ENCODE data around the gene NUP93. TPM values are rescaled to one million over a fixed set of nuclear protein-coding genes. Genes with fewer than 3 reads are reported as not detected.

The NUP93 gene
- total and polyA plus RNA-seq, 2 experiments from 2014 or later, result 139 to 187 TPM

DNA sequence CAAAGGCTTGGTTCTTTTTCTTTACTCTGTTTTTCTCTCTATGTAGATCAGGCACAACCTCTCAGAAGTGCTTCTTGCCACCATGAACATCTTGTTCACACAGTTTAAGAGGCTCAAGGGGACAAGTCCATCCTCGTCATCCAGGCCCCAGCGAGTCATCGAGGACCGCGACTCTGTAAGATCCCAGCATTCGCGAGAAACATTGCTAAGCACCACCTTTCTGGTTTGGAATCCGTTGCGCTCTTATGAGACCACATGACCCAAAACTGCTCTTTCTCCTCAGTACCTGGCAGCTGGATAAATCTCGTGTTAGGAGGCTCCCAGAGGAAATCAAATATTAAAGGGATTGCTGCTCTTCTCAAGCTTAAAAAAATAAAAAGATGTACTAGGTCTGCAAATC is 111.7 kb downstream of the NUP93 start:
- no peak for TF ChIP-seq JUNB (IDR thresholded peaks at IDR 0.05; ENCODE audit: unreplicated experiment)
- no peak for TF ChIP-seq CREB1 (CRISPR knock-in tag; IDR thresholded peaks at IDR 0.05; ENCODE audit: low read depth)
- no peak for TF ChIP-seq POLR2AphosphoS5 (IDR thresholded peaks at IDR 0.05; ENCODE audit: low read depth)
- TF ChIP-seq NANOG (IDR thresholded peaks at IDR 0.05; ENCODE audit: borderline replicate concordance), result no peak
- TF ChIP-seq, protein P1, sequence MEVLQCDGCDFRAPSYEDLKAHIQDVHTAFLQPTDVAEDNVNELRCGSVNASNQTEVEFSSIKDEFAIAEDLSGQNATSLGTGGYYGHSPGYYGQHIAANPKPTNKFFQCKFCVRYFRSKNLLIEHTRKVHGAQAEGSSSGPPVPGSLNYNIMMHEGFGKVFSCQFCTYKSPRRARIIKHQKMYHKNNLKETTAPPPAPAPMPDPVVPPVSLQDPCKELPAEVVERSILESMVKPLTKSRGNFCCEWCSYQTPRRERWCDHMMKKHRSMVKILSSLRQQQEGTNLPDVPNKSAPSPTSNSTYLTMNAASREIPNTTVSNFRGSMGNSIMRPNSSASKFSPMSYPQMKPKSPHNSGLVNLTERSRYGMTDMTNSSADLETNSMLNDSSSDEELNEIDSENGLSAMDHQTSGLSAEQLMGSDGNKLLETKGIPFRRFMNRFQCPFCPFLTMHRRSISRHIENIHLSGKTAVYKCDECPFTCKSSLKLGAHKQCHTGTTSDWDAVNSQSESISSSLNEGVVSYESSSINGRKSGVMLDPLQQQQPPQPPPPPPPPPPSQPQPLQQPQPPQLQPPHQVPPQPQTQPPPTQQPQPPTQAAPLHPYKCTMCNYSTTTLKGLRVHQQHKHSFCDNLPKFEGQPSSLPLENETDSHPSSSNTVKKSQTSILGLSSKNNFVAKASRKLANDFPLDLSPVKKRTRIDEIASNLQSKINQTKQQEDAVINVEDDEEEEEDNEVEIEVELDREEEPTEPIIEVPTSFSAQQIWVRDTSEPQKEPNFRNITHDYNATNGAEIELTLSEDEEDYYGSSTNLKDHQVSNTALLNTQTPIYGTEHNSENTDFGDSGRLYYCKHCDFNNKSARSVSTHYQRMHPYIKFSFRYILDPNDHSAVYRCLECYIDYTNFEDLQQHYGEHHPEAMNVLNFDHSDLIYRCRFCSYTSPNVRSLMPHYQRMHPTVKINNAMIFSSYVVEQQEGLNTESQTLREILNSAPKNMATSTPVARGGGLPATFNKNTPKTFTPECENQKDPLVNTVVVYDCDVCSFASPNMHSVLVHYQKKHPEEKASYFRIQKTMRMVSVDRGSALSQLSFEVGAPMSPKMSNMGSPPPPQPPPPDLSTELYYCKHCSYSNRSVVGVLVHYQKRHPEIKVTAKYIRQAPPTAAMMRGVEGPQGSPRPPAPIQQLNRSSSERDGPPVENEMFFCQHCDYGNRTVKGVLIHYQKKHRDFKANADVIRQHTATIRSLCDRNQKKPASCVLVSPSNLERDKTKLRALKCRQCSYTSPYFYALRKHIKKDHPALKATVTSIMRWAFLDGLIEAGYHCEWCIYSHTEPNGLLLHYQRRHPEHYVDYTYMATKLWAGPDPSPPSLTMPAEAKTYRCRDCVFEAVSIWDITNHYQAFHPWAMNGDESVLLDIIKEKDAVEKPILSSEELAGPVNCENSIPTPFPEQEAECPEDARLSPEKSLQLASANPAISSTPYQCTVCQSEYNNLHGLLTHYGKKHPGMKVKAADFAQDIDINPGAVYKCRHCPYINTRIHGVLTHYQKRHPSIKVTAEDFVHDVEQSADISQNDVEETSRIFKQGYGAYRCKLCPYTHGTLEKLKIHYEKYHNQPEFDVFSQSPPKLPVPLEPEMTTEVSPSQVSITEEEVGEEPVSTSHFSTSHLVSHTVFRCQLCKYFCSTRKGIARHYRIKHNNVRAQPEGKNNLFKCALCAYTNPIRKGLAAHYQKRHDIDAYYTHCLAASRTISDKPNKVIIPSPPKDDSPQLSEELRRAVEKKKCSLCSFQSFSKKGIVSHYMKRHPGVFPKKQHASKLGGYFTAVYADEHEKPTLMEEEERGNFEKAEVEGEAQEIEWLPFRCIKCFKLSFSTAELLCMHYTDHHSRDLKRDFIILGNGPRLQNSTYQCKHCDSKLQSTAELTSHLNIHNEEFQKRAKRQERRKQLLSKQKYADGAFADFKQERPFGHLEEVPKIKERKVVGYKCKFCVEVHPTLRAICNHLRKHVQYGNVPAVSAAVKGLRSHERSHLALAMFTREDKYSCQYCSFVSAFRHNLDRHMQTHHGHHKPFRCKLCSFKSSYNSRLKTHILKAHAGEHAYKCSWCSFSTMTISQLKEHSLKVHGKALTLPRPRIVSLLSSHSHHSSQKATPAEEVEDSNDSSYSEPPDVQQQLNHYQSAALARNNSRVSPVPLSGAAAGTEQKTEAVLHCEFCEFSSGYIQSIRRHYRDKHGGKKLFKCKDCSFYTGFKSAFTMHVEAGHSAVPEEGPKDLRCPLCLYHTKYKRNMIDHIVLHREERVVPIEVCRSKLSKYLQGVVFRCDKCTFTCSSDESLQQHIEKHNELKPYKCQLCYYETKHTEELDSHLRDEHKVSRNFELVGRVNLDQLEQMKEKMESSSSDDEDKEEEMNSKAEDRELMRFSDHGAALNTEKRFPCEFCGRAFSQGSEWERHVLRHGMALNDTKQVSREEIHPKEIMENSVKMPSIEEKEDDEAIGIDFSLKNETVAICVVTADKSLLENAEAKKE (CRISPR knock-in tag; IDR thresholded peaks at IDR 0.05), result no peak
- Histone ChIP-seq H3K4me2 (no peak overlapping the region), H4K20me1 (replicated peaks; ENCODE audit: insufficient read depth) (no peaks in the 10 kb centered on the region), H3K4me3 (no peak overlapping the region), H3K36me3 (ENCODE audit: insufficient read depth) (peaks cover 27% of the 10 kb centered on the region), H3K79me2 (replicated peaks; ENCODE audit: insufficient read depth) (no peaks in the 10 kb centered on the region), H3K27me3 (ENCODE audit: insufficient read depth) (no peaks in the 10 kb centered on the region), H3K9me2 (ENCODE audit: insufficient read depth) (no peaks in the 10 kb centered on the region), H3K4me1 (ENCODE audit: insufficient read depth) (no peaks in the 10 kb centered on the region), H3K27ac (ENCODE audit: low read depth) (no peak overlapping the region), H2AFZ (no peak overlapping the region), H3F3A (replicated peaks; ENCODE audit: low read depth) (no peaks in the 10 kb centered on the region)
- no peak for DNase-seq (ENCODE audit: low spot score)
- H3K4me3 Mint-ChIP-seq, result no peak overlapping the region
- H3K27ac Mint-ChIP-seq, result no peak overlapping the region
- peaks cover 80% of the 10 kb centered on the region for H3K36me3 Mint-ChIP-seq (ENCODE audit: low read depth)
- no peaks in the 10 kb centered on the region for H3K9me3 Mint-ChIP-seq
- no peak for ATAC-seq
- peaks cover 6% of the 10 kb centered on the region for H3K27me3 Mint-ChIP-seq (ENCODE audit: insufficient read depth, low read depth, poor library complexity)
- H3K4me1 Mint-ChIP-seq, result no peaks in the 10 kb centered on the region

DNA sequence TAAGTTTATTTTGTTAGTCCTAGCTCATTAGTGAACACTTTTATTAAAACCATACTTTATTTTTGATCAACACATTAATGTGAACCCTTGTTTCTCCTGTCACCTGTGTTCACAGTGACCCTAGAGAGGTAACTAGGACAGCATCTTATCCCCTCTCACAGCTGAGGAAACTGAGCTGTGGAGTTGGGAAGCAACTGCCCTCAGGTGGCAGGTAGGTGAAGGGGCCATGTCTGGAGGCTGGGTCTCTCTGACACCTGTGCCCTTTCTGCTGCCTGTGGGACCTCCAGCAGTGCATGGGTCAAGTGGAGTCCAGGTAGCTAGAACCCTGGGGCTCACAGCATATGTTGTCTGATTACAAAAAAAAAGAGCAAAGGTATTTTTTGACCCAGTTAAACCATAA is 112.2 kb downstream of the NUP93 start:
- H3F3A ChIP-seq (replicated peaks; ENCODE audit: low read depth), result no peaks in the 10 kb centered on the region
- Mint-ChIP-seq H3K9me3 (no peaks in the 10 kb centered on the region), H3K4me1 (no peaks in the 10 kb centered on the region), H3K4me3 (no peak overlapping the region), H3K27me3 (ENCODE audit: insufficient read depth, low read depth, poor library complexity) (peaks cover 6% of the 10 kb centered on the region), H3K27ac (no peak overlapping the region), H3K36me3 (ENCODE audit: low read depth) (peaks cover 76% of the 10 kb centered on the region)
- H3K27me3 ChIP-seq (ENCODE audit: insufficient read depth), result no peaks in the 10 kb centered on the region
- peaks cover 22% of the 10 kb centered on the region for H3K36me3 ChIP-seq (ENCODE audit: insufficient read depth)
- no peaks in the 10 kb centered on the region for H3K9me2 ChIP-seq (ENCODE audit: insufficient read depth)
- no peak overlapping the region for H2AFZ ChIP-seq
- H3K4me2 ChIP-seq, result no peak overlapping the region
- no peaks in the 10 kb centered on the region for H4K20me1 ChIP-seq (replicated peaks; ENCODE audit: insufficient read depth)
- H3K79me2 ChIP-seq (replicated peaks; ENCODE audit: insufficient read depth), result no peaks in the 10 kb centered on the region
- ATAC-seq (no peak), DNase-seq (ENCODE audit: low spot score) (no peak)
- no peak overlapping the region for H3K27ac ChIP-seq (ENCODE audit: low read depth)
- no peaks in the 10 kb centered on the region for H3K4me1 ChIP-seq (ENCODE audit: insufficient read depth)
- no peak overlapping the region for H3K4me3 ChIP-seq
- TF ChIP-seq CREB1 (CRISPR knock-in tag; IDR thresholded peaks at IDR 0.05; ENCODE audit: low read depth), result no peak
- TF ChIP-seq, protein P1 (CRISPR knock-in tag; IDR thresholded peaks at IDR 0.05), result no peak

Data from GM23338 (cell line).